Vagina (tissue), 2 donors: ENCODE measurements around the gene SDF2. TPM values are rescaled to one million over a fixed set of nuclear protein-coding genes. Genes with fewer than 3 reads are reported as not detected.

Experiments
- DNase-seq, 2 donors: peaks; one replicate each; pipeline ENCODE4 v3.0.0-alpha.2; 2017; ENCODE audit errors: extremely low spot score in 2 of 2
- H3K27ac ChIP-seq: fragments of 200-600 bp; sonication (generic); one replicate; pipeline ENCODE4 v1.5.1; 2019
- H3K27me3 ChIP-seq: fragments of 200-600 bp; sonication (generic); one replicate; pipeline ENCODE4 v1.5.1; 2019
- H3K36me3 ChIP-seq, 2 donors: fragments of 200-600 bp; sonication (generic); one replicate each; pipeline ENCODE4 v1.5.1; 2017 to 2019
- H3K4me1 ChIP-seq: fragments of 200-600 bp; sonication (generic); one replicate; pipeline ENCODE4 v1.5.1; 2019
- H3K4me3 ChIP-seq, 2 donors: fragments of 200-600 bp; sonication (generic); 1 replicate in 1 of 2; 2 replicates in 1 of 2; pipeline ENCODE4 v1.5.1; 2016 to 2019
- H3K9me3 ChIP-seq: fragments of 200-600 bp; sonication (generic); one replicate; pipeline ENCODE4 v1.5.1; 2019
- CTCF ChIP-seq, 3 experiments: fragments of 450-650 bp in 2 of 3; fragments of 200-600 bp in 1 of 3; sonication (generic) in 1 of 3; IDR thresholded peaks; one replicate each; pipeline ENCODE4 v1.5.1; 2017 to 2019; ENCODE audit warnings: antibody characterized with exemption in 3 of 3, mild to moderate bottlenecking in 2 of 3, moderate library complexity in 2 of 3
- POLR2A ChIP-seq, 2 donors: fragments of 450-650 bp; IDR thresholded peaks; one replicate each; pipeline ENCODE4 v1.6.1; 2017; ENCODE audit warnings: antibody characterized with exemption in 2 of 2, mild to moderate bottlenecking in 2 of 2, moderate library complexity in 2 of 2
- POLR2AphosphoS5 ChIP-seq, 2 donors: sonication (generic); formaldehyde crosslinking; IDR thresholded peaks; one replicate each; pipeline ENCODE4 v1.9.0; 2017; ENCODE audit warnings: antibody characterized with exemption in 2 of 2, mild to moderate bottlenecking in 2 of 2, low read depth in 1 of 2; ENCODE audit not compliant: insufficient read depth in 1 of 2
- intact Hi-C: fragments of 100-400 bp; cut with DNase I; formaldehyde crosslinking; loops from one replicate; pipeline ENCODE4 v1.15.1; 2023
- total RNA-seq: library from RNA; depleted of rRNA; stranded (reverse); fragments of >200 nt; gene quantifications from one replicate; pipeline ENCODE4 v1.2.3, GENCODE V29; 2016

The SDF2 gene
- total RNA-seq, 1 donor from 2014 or later: 33.1 TPM

- peaks cover 6 to 69% of the 10 kb centered on the region in 2 donors for H3K36me3 ChIP-seq
- intact Hi-C loops: no loop called here
- TF ChIP-seq POLR2AphosphoS5 (IDR thresholded peaks at IDR 0.05; ENCODE audit: insufficient read depth in 1 of 2, low read depth in 1 of 2) (no peak), POLR2A (IDR thresholded peaks at IDR 0.05) (no peak), CTCF (IDR thresholded peaks at IDR 0.05) (no peak)
These were observed 41.0 kb upstream of the SDF2 start for GRCh38 chr17:28702752-28703150.

GRCh38 chr17:28702026-28702751 lies 40.5 kb upstream of the SDF2 start:
- H3K36me3 ChIP-seq: peaks cover 6 to 74% of the 10 kb centered on the region in 2 donors
- TF ChIP-seq POLR2AphosphoS5 (IDR thresholded peaks at IDR 0.05; ENCODE audit: insufficient read depth in 1 of 2, low read depth in 1 of 2) (no peak), CTCF (IDR thresholded peaks at IDR 0.05) (no peak), POLR2A (IDR thresholded peaks at IDR 0.05) (no peak)
- H3K4me3 ChIP-seq: no peak overlapping the region

More at GRCh38 chr17:28702752-28703150, 41.0 kb upstream of the SDF2 start:
- no peak overlapping the region for H3K4me3 ChIP-seq
- no peaks in the 10 kb centered on the region for H3K9me3 ChIP-seq
- H3K4me1 ChIP-seq: no peaks in the 10 kb centered on the region
- no peak for DNase-seq
- H3K27me3 ChIP-seq: no peaks in the 10 kb centered on the region
- no peak overlapping the region for H3K27ac ChIP-seq

GRCh38 chr17:28700830-28701492 lies 39.3 kb upstream of the SDF2 start:
- DNase-seq: no peak
- Histone ChIP-seq H3K36me3 (peaks cover 6 to 86% of the 10 kb centered on the region in 2 donors), H3K4me1 (no peaks in the 10 kb centered on the region), H3K9me3 (no peaks in the 10 kb centered on the region), H3K27ac (no peak overlapping the region), H3K4me3 (no peak overlapping the region), H3K27me3 (no peaks in the 10 kb centered on the region)
- intact Hi-C loops: no loop called here
- TF ChIP-seq POLR2A (IDR thresholded peaks at IDR 0.05): no peak
- no peak for TF ChIP-seq CTCF (IDR thresholded peaks at IDR 0.05)
- TF ChIP-seq POLR2AphosphoS5 (IDR thresholded peaks at IDR 0.05; ENCODE audit: insufficient read depth in 1 of 2, low read depth in 1 of 2): no peak

More at GRCh38 chr17:28702026-28702751, 40.5 kb upstream of the SDF2 start:
- Histone ChIP-seq H3K9me3 (no peaks in the 10 kb centered on the region), H3K27ac (no peak overlapping the region), H3K27me3 (no peaks in the 10 kb centered on the region), H3K4me1 (no peaks in the 10 kb centered on the region)
- DNase-seq: no peak
- intact Hi-C loops: no loop called here

- H3K9me3 ChIP-seq: no peaks in the 10 kb centered on the region
- peaks cover 11 to 93% of the 10 kb centered on the region in 2 donors for H3K36me3 ChIP-seq
- no peak overlapping the region for H3K4me3 ChIP-seq
- intact Hi-C loops: no loop called here
- TF ChIP-seq POLR2A (IDR thresholded peaks at IDR 0.05): no peak
- TF ChIP-seq CTCF (IDR thresholded peaks at IDR 0.05): no peak
- no peak for TF ChIP-seq POLR2AphosphoS5 (IDR thresholded peaks at IDR 0.05; ENCODE audit: insufficient read depth in 1 of 2, low read depth in 1 of 2)
- no peak overlapping the region for H3K27ac ChIP-seq
- no peak for DNase-seq
- no peaks in the 10 kb centered on the region for H3K27me3 ChIP-seq
- H3K4me1 ChIP-seq: no peaks in the 10 kb centered on the region
These were observed 38.6 kb upstream of the SDF2 start for GRCh38 chr17:28700278-28700677.
